ENCODE data around the gene EIF4E3. TPM values are rescaled to one million over a fixed set of nuclear protein-coding genes. Genes with fewer than 3 reads are reported as not detected.

EIF4E3 gene
- total RNA-seq (10 to 100 TPM; 15.4 to 17.4 TPM), polyA plus RNA-seq (ENCODE audit: insufficient read depth, low read depth, low replicate concordance) (10.4 TPM)
- long read RNA-seq, donor 1, full-length matches to known transcripts: 3 of 3 reads
- long read RNA-seq, donor 1, partial matches to known transcripts: 0 of 3 reads
- long read RNA-seq, donor 1, other reads (novel, unspliced or antisense): 0 of 3 reads
- long read RNA-seq, donor 2, full-length matches to known transcripts: 1 of 1 reads
- long read RNA-seq, donor 2, partial matches to known transcripts: 0 of 1 reads
- long read RNA-seq, donor 2, other reads (novel, unspliced or antisense): 0 of 1 reads

- no peak for DNase-seq
- Histone ChIP-seq H3K27ac (peak within 1 kb of the TSS; percentile 39 to 69), H3K9me3 (no peaks in the 10 kb centered on the region), H3K27me3 (no peaks in the 10 kb centered on the region), H3K4me3 (peak within 1 kb of the TSS; percentile 67 to 75), H3K36me3 (ENCODE audit: low read depth, missing control alignments) (no peaks in the 10 kb centered on the region), H3K4me1 (peaks cover 11% of the 10 kb centered on the region)
- TF ChIP-seq CTCF (IDR thresholded peaks at IDR 0.05): no peak
- no peak for TF ChIP-seq POLR2A (IDR thresholded peaks at IDR 0.05)
- intact Hi-C loops (cut with DNase I; ENCODE audit: low total_unique reads): no loop called here
- WGBS, 2 donors: 3 to 18% methylated on average over 8 to 25 of the region's 80 CpGs
Observed at GRCh38 chr3:71725271-71725991, at the start of gene EIF4E3. Gene EIF4E3, minus strand, starts transcription at chr3:71725402. Its CDS starts 35 bp downstream, at chr3:71725367.

GRCh38 chr3:71771884-71772283, 46.7 kb upstream of the EIF4E3 start:
- 74 to 76% methylated on average over 1 of the region's 1 CpG for WGBS, 2 donors
- H3K36me3 ChIP-seq (ENCODE audit: low read depth, missing control alignments): no peaks in the 10 kb centered on the region
- DNase-seq: no peak
- TF ChIP-seq POLR2A (IDR thresholded peaks at IDR 0.05): no peak
- TF ChIP-seq CTCF (IDR thresholded peaks at IDR 0.05): no peak
- H3K27ac ChIP-seq: no peak overlapping the region
- intact Hi-C loops (cut with DNase I; ENCODE audit: low total_unique reads): no loop called here
- no peak overlapping the region for H3K4me3 ChIP-seq
- no peaks in the 10 kb centered on the region for H3K27me3 ChIP-seq
- no peaks in the 10 kb centered on the region for H3K9me3 ChIP-seq
- no peaks in the 10 kb centered on the region for H3K4me1 ChIP-seq

GRCh38 chr3:71771126-71771525, 45.9 kb upstream of the EIF4E3 start:
- 75 to 77% methylated on average over 5 of the region's 5 CpGs for WGBS, 2 donors
- Histone ChIP-seq H3K27ac (no peak overlapping the region), H3K27me3 (no peaks in the 10 kb centered on the region), H3K36me3 (ENCODE audit: low read depth, missing control alignments) (no peaks in the 10 kb centered on the region), H3K4me3 (no peak overlapping the region), H3K4me1 (no peaks in the 10 kb centered on the region), H3K9me3 (no peaks in the 10 kb centered on the region)
- DNase-seq: no peak
- TF ChIP-seq POLR2A (IDR thresholded peaks at IDR 0.05): no peak
- no peak for TF ChIP-seq CTCF (IDR thresholded peaks at IDR 0.05)
- intact Hi-C loops (cut with DNase I; ENCODE audit: low total_unique reads): no loop called here

GRCh38 chr3:71763426-71763825, 38.2 kb upstream of the EIF4E3 start:
- H3K27ac ChIP-seq: no peak overlapping the region
- no peaks in the 10 kb centered on the region for H3K4me1 ChIP-seq
- H3K9me3 ChIP-seq: no peaks in the 10 kb centered on the region
- TF ChIP-seq CTCF (IDR thresholded peaks at IDR 0.05) (no peak), POLR2A (IDR thresholded peaks at IDR 0.05) (no peak)
- no peak for DNase-seq
- H3K36me3 ChIP-seq (ENCODE audit: low read depth, missing control alignments): no peaks in the 10 kb centered on the region
- no peaks in the 10 kb centered on the region for H3K27me3 ChIP-seq
- intact Hi-C loops (cut with DNase I; ENCODE audit: low total_unique reads): no loop called here
- WGBS, 2 donors: 83% methylated on average over 5 of the region's 5 CpGs
- H3K4me3 ChIP-seq: no peak overlapping the region

All from testis (tissue), 5 donors.